Posterior cingulate gyrus (tissue), 11 donors: ENCODE results near the gene EVX2.

Experiments used
- DNase-seq, 10 donors: peaks; one replicate each; pipeline versions ENCODE4 v3.0.0 to v3.0.0-alpha.2; 2020 to 2021; ENCODE audit warnings: mixed read lengths in 3 of 10
- intact Hi-C: fragments of 100-400 bp; cut with DNase I; formaldehyde crosslinking; loops from one replicate; pipeline ENCODE4 v1.15.1; 2023

Gene EVX2

GRCh38 chr2:176087330-176088047 lies 3.7 kb upstream of the EVX2 start:
- DNase-seq: no peak
- intact Hi-C loops: loop anchor here (2.0 to 5.0 kb wide), 3 partner anchors 397 to 835 kb away; no protein-coding TSS in a partner anchor

- DNase-seq: peak in 7 of 10 donors; percentile 49 to 83 (median 56)
- intact Hi-C loops: loop anchor here (2.0 to 5.0 kb wide), 3 partner anchors 395 to 834 kb away; no protein-coding TSS in a partner anchor
Measured at GRCh38 chr2:176085861-176086771, 2.4 kb upstream of the EVX2 start.

- intact Hi-C loops: loop anchor here (5.0 kb wide), 2 partner anchors 718 to 833 kb away; no protein-coding TSS in a partner anchor
Measured at GRCh38 chr2:176085120-176085788, 1.5 kb upstream of the EVX2 start.

GRCh38 chr2:176084611-176085119 lies 903 bp upstream of the EVX2 start:
- intact Hi-C loops: loop anchor here (5.0 kb wide), 2 partner anchors 717 to 832 kb away; no protein-coding TSS in a partner anchor
- no peak for DNase-seq

More at GRCh38 chr2:176085120-176085788, 1.5 kb upstream of the EVX2 start:
- peak in 2 of 10 donors; percentile 66 to 67 for DNase-seq

- intact Hi-C loops: no loop called here
- DNase-seq: no peak
Measured at GRCh38 chr2:176082824-176083751, 674 bp downstream of the EVX2 start.

- DNase-seq: no peak
- intact Hi-C loops: no loop called here
Measured at GRCh38 chr2:176082525-176082823, 1.3 kb downstream of the EVX2 start.

GRCh38 chr2:176081837-176082524 lies 1.8 kb downstream of the EVX2 start:
- no peak for DNase-seq
- intact Hi-C loops: no loop called here

- no peak for DNase-seq
- intact Hi-C loops: no loop called here
Measured at GRCh38 chr2:176081376-176081836, 2.4 kb downstream of the EVX2 start.

GRCh38 chr2:176080540-176081375 lies 3.0 kb downstream of the EVX2 start:
- intact Hi-C loops: no loop called here
- no peak for DNase-seq

- no peak for DNase-seq
- intact Hi-C loops: no loop called here
Measured at GRCh38 chr2:176079831-176080539, 3.8 kb downstream of the EVX2 start.

- intact Hi-C loops: no loop called here
- no peak for DNase-seq
Measured at GRCh38 chr2:176079285-176079830, 4.4 kb downstream of the EVX2 start.

- intact Hi-C loops: no loop called here
- DNase-seq: no peak
Measured at GRCh38 chr2:176078541-176079284, 5.0 kb downstream of the EVX2 start.

- intact Hi-C loops: no loop called here
- DNase-seq: no peak
Measured at GRCh38 chr2:176076796-176077195, 7.0 kb downstream of the EVX2 start.

GRCh38 chr2:176076063-176076462 lies 7.7 kb downstream of the EVX2 start:
- intact Hi-C loops: no loop called here
- DNase-seq: no peak

GRCh38 chr2:176075481-176075880 lies 8.3 kb downstream of the EVX2 start:
- DNase-seq: no peak
- intact Hi-C loops: no loop called here

GRCh38 chr2:176074919-176075425 lies 8.8 kb downstream of the EVX2 start:
- DNase-seq: no peak
- intact Hi-C loops: no loop called here
